Measurements from ENCODE around the gene ARID3B. TPM values are rescaled to one million over a fixed set of nuclear protein-coding genes. Genes with fewer than 3 reads are reported as not detected.

The ARID3B gene
- total and polyA plus RNA-seq, 2 experiments from 2014 or later = 13.2 to 19.8 TPM

- Histone ChIP-seq H4K20me1 (ENCODE audit: insufficient read depth, poor library complexity, severe bottlenecking) (peaks cover 50% of the 10 kb centered on the region), H3K4me1 (ENCODE audit: insufficient read depth) (peaks cover 14% of the 10 kb centered on the region), H3K27me3 (no peaks in the 10 kb centered on the region), H3K4me3 (peak overlapping the region; percentile 98), H3K79me2 (peaks cover 58% of the 10 kb centered on the region), H2AFZ (peak overlapping the region; percentile 70), H3K27ac (peak overlapping the region; percentile 99), H3K36me3 (replicated peaks; ENCODE audit: insufficient read depth, low read depth) (no peaks in the 10 kb centered on the region), H3K4me2 (peak overlapping the region; percentile 87), H3K9me3 (ENCODE audit: low read depth) (no peaks in the 10 kb centered on the region), H3K9me2 (replicated peaks; ENCODE audit: insufficient read depth) (no peaks in the 10 kb centered on the region)
- peak; percentile 86 for DNase-seq (ENCODE audit: low spot score)
- WGBS (ENCODE audit: low lambda C conversion rate, missing lambda C conversion rate) = 9% methylated on average over 18 of the region's 18 CpGs
- no peak for TF ChIP-seq CTCF (IDR thresholded peaks at IDR 0.05; ENCODE audit: poor library complexity)
- no peak for TF ChIP-seq EZH2phosphoT487 (IDR thresholded peaks at IDR 0.05; ENCODE audit: low read depth, severe bottlenecking, unreplicated experiment)
- no peak for TF ChIP-seq EZH2 (IDR thresholded peaks at IDR 0.05; ENCODE audit: borderline replicate concordance)
Measured at GRCh38 chr15:74616366-74616939, 75.4 kb downstream of the ARID3B start.

- Histone ChIP-seq H3K4me3 (peak overlapping the region; percentile 98), H3K27me3 (no peaks in the 10 kb centered on the region), H3K9me3 (ENCODE audit: low read depth) (no peaks in the 10 kb centered on the region), H3K4me1 (ENCODE audit: insufficient read depth) (peaks cover 14% of the 10 kb centered on the region), H3K4me2 (peak overlapping the region; percentile 87), H2AFZ (no peak overlapping the region), H3K27ac (peak overlapping the region; percentile 99), H4K20me1 (ENCODE audit: insufficient read depth, poor library complexity, severe bottlenecking) (peaks cover 56% of the 10 kb centered on the region), H3K79me2 (peaks cover 63% of the 10 kb centered on the region), H3K36me3 (replicated peaks; ENCODE audit: insufficient read depth, low read depth) (no peaks in the 10 kb centered on the region), H3K9me2 (replicated peaks; ENCODE audit: insufficient read depth) (no peaks in the 10 kb centered on the region)
- no peak for DNase-seq (ENCODE audit: low spot score)
- TF ChIP-seq CTCF (IDR thresholded peaks at IDR 0.05; ENCODE audit: poor library complexity) = no peak
- no peak for TF ChIP-seq EZH2 (IDR thresholded peaks at IDR 0.05; ENCODE audit: borderline replicate concordance)
- no peak for TF ChIP-seq EZH2phosphoT487 (IDR thresholded peaks at IDR 0.05; ENCODE audit: low read depth, severe bottlenecking, unreplicated experiment)
Measured at GRCh38 chr15:74616996-74617395, 76.0 kb downstream of the ARID3B start.

- Histone ChIP-seq H4K20me1 (ENCODE audit: insufficient read depth, poor library complexity, severe bottlenecking) (peaks cover 66% of the 10 kb centered on the region), H3K9me2 (replicated peaks; ENCODE audit: insufficient read depth) (no peaks in the 10 kb centered on the region), H3K27ac (no peak overlapping the region), H3K79me2 (peaks cover 73% of the 10 kb centered on the region), H3K4me1 (ENCODE audit: insufficient read depth) (peaks cover 14% of the 10 kb centered on the region), H3K9me3 (ENCODE audit: low read depth) (no peaks in the 10 kb centered on the region), H2AFZ (no peak overlapping the region), H3K4me3 (no peak overlapping the region), H3K4me2 (no peak overlapping the region), H3K36me3 (replicated peaks; ENCODE audit: insufficient read depth, low read depth) (no peaks in the 10 kb centered on the region), H3K27me3 (no peaks in the 10 kb centered on the region)
- TF ChIP-seq EZH2 (IDR thresholded peaks at IDR 0.05; ENCODE audit: borderline replicate concordance) = no peak
- no peak for TF ChIP-seq EZH2phosphoT487 (IDR thresholded peaks at IDR 0.05; ENCODE audit: low read depth, severe bottlenecking, unreplicated experiment)
- TF ChIP-seq CTCF (IDR thresholded peaks at IDR 0.05; ENCODE audit: poor library complexity) = no peak
- DNase-seq (ENCODE audit: low spot score) = no peak
- WGBS (ENCODE audit: low lambda C conversion rate, missing lambda C conversion rate) = 91% methylated on average over 15 of the region's 15 CpGs
Measured at GRCh38 chr15:74618841-74619596, 78.0 kb downstream of the ARID3B start.
